Measurements from ENCODE around the gene RPS21.
A peak's percentile ranks its signal among the peaks of the same experiment; 100 is the strongest.

RPS21 gene

GRCh38 chr20:62396367-62397239, 9.7 kb downstream of the RPS21 start:
- no peak for DNase-seq (ENCODE audit: low spot score)

GRCh38 chr20:62398120-62398821, 11.4 kb downstream of the RPS21 start:
- DNase-seq (ENCODE audit: low spot score) = no peak

- DNase-seq (ENCODE audit: low spot score) = no peak
These were observed 13.1 kb downstream of the RPS21 start for GRCh38 chr20:62400021-62400420.

- DNase-seq (ENCODE audit: low spot score) = no peak
These were observed 13.6 kb downstream of the RPS21 start for GRCh38 chr20:62400541-62400940.

GRCh38 chr20:62401331-62401779, 14.5 kb downstream of the RPS21 start:
- DNase-seq (ENCODE audit: low spot score) = peak; percentile 91

- no peak for DNase-seq (ENCODE audit: low spot score)
These were observed 15.7 kb downstream of the RPS21 start for GRCh38 chr20:62402456-62403150.

- DNase-seq (ENCODE audit: low spot score) = no peak
These were observed 16.4 kb downstream of the RPS21 start for GRCh38 chr20:62403331-62403730.

- no peak for DNase-seq (ENCODE audit: low spot score)
These were observed 17.3 kb downstream of the RPS21 start for GRCh38 chr20:62404112-62404665.

GRCh38 chr20:62404761-62405107, 17.8 kb downstream of the RPS21 start:
- DNase-seq (ENCODE audit: low spot score) = no peak

GRCh38 chr20:62405108-62405980, 18.4 kb downstream of the RPS21 start:
- peak; percentile 81 for DNase-seq (ENCODE audit: low spot score)

- DNase-seq (ENCODE audit: low spot score) = no peak
These were observed 19.1 kb downstream of the RPS21 start for GRCh38 chr20:62405981-62406513.

GRCh38 chr20:62406635-62407176, 19.8 kb downstream of the RPS21 start:
- no peak for DNase-seq (ENCODE audit: low spot score)

- DNase-seq (ENCODE audit: low spot score) = peak; percentile 98
These were observed 20.5 kb downstream of the RPS21 start, which contains the start of gene CABLES2 for GRCh38 chr20:62407221-62407992. Gene CABLES2, minus strand, starts transcription at chr20:62407285. Its CDS starts 9 bp downstream, at chr20:62407276.

GRCh38 chr20:62408055-62408454, 21.2 kb downstream of the RPS21 start:
- no peak for DNase-seq (ENCODE audit: low spot score)

GRCh38 chr20:62408640-62409039, 21.7 kb downstream of the RPS21 start:
- DNase-seq (ENCODE audit: low spot score) = no peak

- no peak for DNase-seq (ENCODE audit: low spot score)
These were observed 22.4 kb downstream of the RPS21 start for GRCh38 chr20:62409086-62409853.

GRCh38 chr20:62409931-62410745, 23.2 kb downstream of the RPS21 start:
- DNase-seq (ENCODE audit: low spot score) = peak; percentile 82

Data from iPS-NIHi11 (cell line).